Measurements from ENCODE around the gene CDKAL1.

DNA sequence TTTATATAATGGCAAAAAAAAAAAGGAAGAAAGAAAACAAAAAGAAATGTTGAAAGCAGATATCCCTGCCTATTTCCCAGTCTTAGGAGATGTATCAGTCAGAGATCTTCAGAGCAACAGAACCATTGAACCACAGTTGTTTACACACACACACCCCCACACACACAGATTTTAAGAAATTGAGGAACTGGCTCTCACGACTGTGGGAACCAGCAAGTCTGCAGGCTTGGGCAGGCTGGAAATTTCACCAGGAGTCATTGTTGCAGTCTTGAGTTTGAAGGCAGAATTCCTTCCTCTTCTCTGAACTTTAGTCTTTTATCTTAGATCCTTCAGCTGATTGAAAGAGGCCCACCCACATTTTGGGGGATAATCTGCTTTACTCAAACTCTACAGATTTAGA, 380.9 kb downstream of the CDKAL1 start:
- no peak for TF ChIP-seq POLR2AphosphoS5 (IDR thresholded peaks at IDR 0.05)
- TF ChIP-seq, protein P1, sequence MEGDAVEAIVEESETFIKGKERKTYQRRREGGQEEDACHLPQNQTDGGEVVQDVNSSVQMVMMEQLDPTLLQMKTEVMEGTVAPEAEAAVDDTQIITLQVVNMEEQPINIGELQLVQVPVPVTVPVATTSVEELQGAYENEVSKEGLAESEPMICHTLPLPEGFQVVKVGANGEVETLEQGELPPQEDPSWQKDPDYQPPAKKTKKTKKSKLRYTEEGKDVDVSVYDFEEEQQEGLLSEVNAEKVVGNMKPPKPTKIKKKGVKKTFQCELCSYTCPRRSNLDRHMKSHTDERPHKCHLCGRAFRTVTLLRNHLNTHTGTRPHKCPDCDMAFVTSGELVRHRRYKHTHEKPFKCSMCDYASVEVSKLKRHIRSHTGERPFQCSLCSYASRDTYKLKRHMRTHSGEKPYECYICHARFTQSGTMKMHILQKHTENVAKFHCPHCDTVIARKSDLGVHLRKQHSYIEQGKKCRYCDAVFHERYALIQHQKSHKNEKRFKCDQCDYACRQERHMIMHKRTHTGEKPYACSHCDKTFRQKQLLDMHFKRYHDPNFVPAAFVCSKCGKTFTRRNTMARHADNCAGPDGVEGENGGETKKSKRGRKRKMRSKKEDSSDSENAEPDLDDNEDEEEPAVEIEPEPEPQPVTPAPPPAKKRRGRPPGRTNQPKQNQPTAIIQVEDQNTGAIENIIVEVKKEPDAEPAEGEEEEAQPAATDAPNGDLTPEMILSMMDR (IDR thresholded peaks at IDR 0.05) = no peak
- no peak for TF ChIP-seq POLR2A (IDR thresholded peaks at IDR 0.05; ENCODE audit: low read depth)
- no peak for TF ChIP-seq EP300 (IDR thresholded peaks at IDR 0.05)

All from esophagus muscularis mucosa (tissue), 4 donors.